ENCODE data around the gene MPPED2. TPM values are rescaled to one million over a fixed set of nuclear protein-coding genes. Genes with fewer than 3 reads are reported as not detected.

Gene MPPED2
- total RNA-seq, 1 donor from 2014 or later: 0.20 TPM

GRCh38 chr11:30535818-30536217, 50.3 kb downstream of the MPPED2 start:
- DNase-seq (ENCODE audit: low read depth in 2 of 2): no peak

GRCh38 chr11:30533445-30533947, 52.7 kb downstream of the MPPED2 start:
- DNase-seq (ENCODE audit: low read depth in 2 of 2): no peak

- no peak for DNase-seq (ENCODE audit: low read depth in 2 of 2)
These were observed 58.6 kb downstream of the MPPED2 start for GRCh38 chr11:30527566-30527965.

DNA sequence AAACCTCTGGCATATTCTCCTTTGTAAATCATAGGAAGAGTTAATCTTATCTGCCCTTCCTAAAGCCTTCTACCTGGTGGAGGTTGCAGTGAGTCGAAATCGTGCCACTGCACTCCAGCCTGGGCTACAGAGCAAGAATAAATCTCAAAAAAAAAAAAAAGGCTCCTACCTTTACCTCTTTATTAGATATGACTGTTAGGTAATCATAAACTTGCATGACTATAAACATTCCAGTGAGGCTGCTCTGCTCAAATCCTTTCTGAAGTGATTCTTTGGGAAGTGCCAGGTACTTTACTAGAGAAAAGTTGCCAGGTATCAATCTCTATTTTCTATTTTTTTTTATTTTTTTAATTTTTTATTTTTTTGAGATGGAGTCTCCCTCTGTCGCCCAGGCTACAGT, 59.6 kb downstream of the MPPED2 start:
- DNase-seq (ENCODE audit: low read depth in 2 of 2): no peak

DNA sequence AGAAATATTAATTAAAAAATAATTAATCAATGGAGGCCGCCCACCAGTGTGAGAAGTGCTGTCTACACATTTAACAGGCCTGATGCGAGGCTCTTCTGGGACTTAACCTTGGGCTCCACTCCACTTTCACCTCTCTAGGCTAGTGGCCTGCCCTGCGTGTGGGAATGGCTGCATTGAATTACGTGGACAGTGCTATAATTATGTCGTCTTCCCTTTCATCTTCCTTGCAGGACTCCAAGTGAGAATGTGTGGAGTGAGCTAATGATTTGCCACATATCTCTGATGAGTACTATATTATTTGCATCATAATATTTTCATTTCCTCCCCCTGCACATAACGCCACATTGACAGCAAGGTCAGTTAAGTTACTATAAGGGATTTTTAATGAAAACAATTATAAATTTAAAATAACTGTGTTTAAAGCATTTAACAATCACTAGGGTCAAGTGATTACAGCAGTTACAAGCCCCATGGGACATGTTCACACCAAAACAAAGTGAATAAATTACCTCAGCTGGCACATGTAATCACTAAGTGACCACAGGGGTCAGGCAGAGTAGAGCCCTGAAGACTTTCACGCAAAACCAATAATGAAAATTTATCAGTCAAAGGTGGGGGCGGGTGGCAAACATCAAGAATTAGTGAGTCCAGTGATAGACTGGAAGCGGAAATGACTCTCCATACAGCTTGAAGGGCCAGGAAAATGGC, 63.5 kb downstream of the MPPED2 start:
- DNase-seq (ENCODE audit: low read depth in 2 of 2): no peak

- DNase-seq (ENCODE audit: low read depth in 2 of 2): no peak
These were observed 64.7 kb downstream of the MPPED2 start for GRCh38 chr11:30521297-30522071.

- DNase-seq (ENCODE audit: low read depth in 2 of 2): no peak
These were observed 73.1 kb downstream of the MPPED2 start for GRCh38 chr11:30513087-30513486.

GRCh38 chr11:30511408-30511807, 74.7 kb downstream of the MPPED2 start:
- DNase-seq (ENCODE audit: low read depth in 2 of 2): no peak

DNA sequence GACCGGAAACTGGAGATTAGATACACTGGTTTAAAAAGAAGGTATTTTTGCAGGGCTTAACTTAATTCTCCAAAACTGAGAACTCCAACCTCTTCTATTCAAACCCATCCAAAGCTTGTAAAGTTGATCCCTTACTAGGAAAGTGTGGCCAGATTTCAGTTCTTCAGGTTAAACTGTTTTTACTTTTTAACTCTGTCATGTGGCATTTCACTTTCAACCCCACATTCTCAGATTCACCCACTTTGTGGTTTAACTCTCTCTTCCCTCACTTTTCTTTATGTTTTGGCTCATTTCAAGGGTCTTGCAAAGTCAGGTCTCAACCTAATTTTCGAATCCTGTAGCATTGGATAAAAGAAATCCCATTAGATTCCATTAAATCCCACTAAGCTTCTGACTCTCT, 75.4 kb downstream of the MPPED2 start:
- DNase-seq (ENCODE audit: low read depth in 2 of 2): no peak

- no peak for DNase-seq (ENCODE audit: low read depth in 2 of 2)
These were observed 76.8 kb downstream of the MPPED2 start for GRCh38 chr11:30509364-30509763.

DNA sequence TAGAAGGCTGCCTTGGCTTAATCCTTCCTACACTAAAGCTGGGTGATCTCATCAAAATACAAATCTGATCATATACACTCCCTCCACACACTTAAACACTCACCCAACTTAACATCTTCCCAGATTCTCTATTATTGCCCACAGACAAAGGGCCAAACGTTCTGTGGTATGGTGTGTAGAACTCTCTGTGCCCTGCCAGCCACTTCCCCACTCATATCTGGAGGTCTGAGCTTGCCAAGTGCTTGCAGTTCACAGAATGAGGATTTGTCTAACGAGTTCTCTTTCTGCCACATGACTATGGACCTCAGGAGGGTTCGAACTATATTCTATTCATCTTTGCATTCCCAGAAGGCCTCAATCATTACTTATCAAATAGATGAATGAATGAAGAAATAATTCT, 77.6 kb downstream of the MPPED2 start:
- no peak for DNase-seq (ENCODE audit: low read depth in 2 of 2)

DNA sequence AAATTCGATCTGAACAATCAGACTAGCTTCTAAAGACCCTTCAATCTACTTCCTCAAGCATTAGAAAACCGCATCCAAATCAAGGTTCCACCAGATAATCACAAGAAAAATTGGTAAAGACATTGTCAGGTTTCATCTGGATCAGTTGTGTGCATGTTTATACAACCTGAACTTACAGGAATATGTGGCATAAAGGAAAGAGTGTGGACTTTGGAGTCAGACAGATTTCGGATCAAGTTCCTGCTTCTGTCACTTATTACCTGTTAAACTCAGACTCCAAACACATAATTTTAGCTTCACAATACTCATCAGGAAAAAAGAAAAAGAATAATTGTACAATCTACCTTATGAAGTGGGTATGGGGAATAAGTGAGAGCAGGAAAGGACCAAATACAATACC, 80.5 kb downstream of the MPPED2 start:
- no peak for DNase-seq (ENCODE audit: low read depth in 2 of 2)

GRCh38 chr11:30504468-30504867, 81.7 kb downstream of the MPPED2 start:
- no peak for DNase-seq (ENCODE audit: low read depth in 2 of 2)

DNA sequence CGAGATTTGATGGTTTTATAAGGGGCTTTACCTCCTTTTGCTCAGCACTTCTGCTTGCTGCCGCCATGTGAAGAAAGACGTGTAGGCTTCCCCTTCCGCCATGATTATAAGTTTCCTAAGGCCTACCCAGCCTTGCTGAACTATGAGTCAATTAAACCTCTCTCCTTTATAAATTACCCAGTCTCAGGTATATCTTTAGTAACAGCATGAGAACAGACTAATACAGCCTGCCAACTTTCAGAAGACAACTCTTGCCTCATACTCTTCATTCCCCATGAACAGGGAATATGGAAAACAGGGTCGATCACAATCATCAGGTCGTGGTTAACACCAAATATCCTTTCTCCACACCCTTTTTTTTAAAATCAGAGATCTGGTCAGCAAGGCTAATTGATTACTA, 83.0 kb downstream of the MPPED2 start:
- DNase-seq (ENCODE audit: low read depth in 2 of 2): no peak

- no peak for DNase-seq (ENCODE audit: low read depth in 2 of 2)
These were observed 83.8 kb downstream of the MPPED2 start for GRCh38 chr11:30502305-30502704.

- no peak for DNase-seq (ENCODE audit: low read depth in 2 of 2)
These were observed 84.4 kb downstream of the MPPED2 start for GRCh38 chr11:30501744-30502143.

GRCh38 chr11:30499940-30500339, 86.2 kb downstream of the MPPED2 start:
- no peak for DNase-seq (ENCODE audit: low read depth in 2 of 2)

DNA sequence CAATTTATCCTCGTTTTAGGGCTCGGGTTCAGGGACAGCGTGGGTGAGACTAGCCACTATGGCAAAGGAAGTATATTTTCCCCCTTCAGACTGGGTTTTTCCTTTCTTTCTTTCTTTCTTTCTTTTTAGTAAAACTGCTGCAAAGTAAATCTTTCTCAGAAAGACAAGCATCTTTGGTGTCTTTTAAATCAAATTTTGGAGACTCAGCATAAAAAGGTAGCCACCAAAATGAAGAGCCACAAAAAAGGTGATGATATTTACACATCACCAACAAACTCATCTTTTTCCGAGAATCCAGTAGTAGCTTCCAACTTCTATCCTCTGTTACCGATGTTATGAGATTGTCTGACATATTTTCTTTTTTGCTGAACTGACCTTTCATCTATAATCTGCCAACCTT, 88.6 kb downstream of the MPPED2 start:
- DNase-seq (ENCODE audit: low read depth in 2 of 2): no peak

DNA sequence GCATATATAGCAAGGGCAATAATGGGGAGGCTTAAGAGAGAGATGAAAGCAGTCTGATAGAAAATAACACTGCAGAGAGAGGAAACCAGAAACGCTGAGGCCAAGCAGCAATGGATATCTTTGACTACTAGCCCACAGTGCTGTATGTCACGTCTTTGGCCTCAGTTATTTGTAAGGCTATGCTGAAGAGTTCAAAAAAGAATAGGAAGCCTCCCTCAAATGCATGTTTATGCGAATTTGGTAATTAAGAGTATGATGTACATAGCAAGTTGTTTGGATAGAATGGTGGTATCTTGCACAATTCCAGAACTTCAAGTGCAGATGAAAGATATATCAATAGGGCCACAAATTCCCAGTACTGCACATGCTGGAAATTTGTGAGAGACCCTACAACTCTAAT, 89.2 kb downstream of the MPPED2 start:
- DNase-seq (ENCODE audit: low read depth in 2 of 2): no peak

GRCh38 chr11:30495437-30495836, 90.7 kb downstream of the MPPED2 start:
- DNase-seq (ENCODE audit: low read depth in 2 of 2): peak in 1 of 2 donors; percentile 58

DNA sequence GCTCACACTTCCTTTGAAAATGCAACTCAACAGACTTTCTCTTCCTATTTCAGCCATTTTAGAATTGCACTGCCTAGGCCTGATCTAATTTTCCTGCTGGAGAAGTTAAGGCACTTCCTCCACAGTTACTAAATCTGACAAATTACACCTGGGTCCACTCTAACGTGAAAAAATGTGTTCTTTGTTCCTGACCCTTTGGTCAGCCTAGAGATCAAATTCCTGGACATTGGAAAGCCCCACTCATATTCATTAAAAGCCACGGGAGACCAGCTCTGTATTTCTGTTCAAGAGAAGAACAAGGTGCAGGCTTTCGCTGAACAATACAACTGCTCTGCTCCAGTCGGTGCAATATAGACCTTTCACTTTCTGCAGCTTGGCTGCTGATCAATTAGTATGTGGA, 96.6 kb downstream of the MPPED2 start:
- DNase-seq (ENCODE audit: low read depth in 2 of 2): peak in 1 of 2 donors; percentile 36

GRCh38 chr11:30489076-30489475, 97.1 kb downstream of the MPPED2 start:
- DNase-seq (ENCODE audit: low read depth in 2 of 2): no peak
